Measurements from ENCODE around the gene PDSS2. TPM values are rescaled to one million over a fixed set of nuclear protein-coding genes. Genes with fewer than 3 reads are reported as not detected.
"Not testable (repeated sequence)": the region's sequence is repeated elsewhere in the genome, so short reads cannot be mapped to it uniquely, and the experiment has no call there.

PDSS2 gene
- polyA plus RNA-seq, 1 donor from 2014 or later, result 4.6 TPM

GRCh38 chr6:107434812-107435211 lies 24.6 kb downstream of the PDSS2 start:
- no peak for TF ChIP-seq CTCF (IDR thresholded peaks at IDR 0.05; ENCODE audit: poor library complexity, severe bottlenecking)
- TF ChIP-seq POLR2AphosphoS5 (IDR thresholded peaks at IDR 0.05), result no peak
- no peak for TF ChIP-seq SMC3 (conservative IDR thresholded peaks at IDR 0.05; ENCODE audit: poor library complexity)
- no peak for TF ChIP-seq MXI1 (conservative IDR thresholded peaks at IDR 0.05; ENCODE audit: poor library complexity, severe bottlenecking)
- no peak for TF ChIP-seq TAF1 (IDR thresholded peaks at IDR 0.05; ENCODE audit: low read depth)
- no peak for TF ChIP-seq EP300 (conservative IDR thresholded peaks at IDR 0.05; ENCODE audit: poor library complexity, severe bottlenecking)
- H3K4me3 ChIP-seq (ENCODE audit: low read length), result no peak overlapping the region
- H2AFZ ChIP-seq (ENCODE audit: low read depth, low read length), result no peak overlapping the region
- H3K27ac ChIP-seq (ENCODE audit: low read length), result no peak overlapping the region
- no peaks in the 10 kb centered on the region for H3K79me2 ChIP-seq (replicated peaks; ENCODE audit: insufficient read depth, low read length)
- H3K27me3 ChIP-seq (ENCODE audit: insufficient read depth, low read depth, low read length), result no peaks in the 10 kb centered on the region
- H3K4me2 ChIP-seq (ENCODE audit: low read length), result no peak overlapping the region
- no peaks in the 10 kb centered on the region for H4K20me1 ChIP-seq (ENCODE audit: insufficient read depth)
- H3K9me2 ChIP-seq (ENCODE audit: insufficient read depth, low read length), result no peaks in the 10 kb centered on the region
- H3K9ac ChIP-seq (ENCODE audit: low read length), result no peak overlapping the region
- H3K36me3 ChIP-seq (ENCODE audit: insufficient read depth, low read length), result no peaks in the 10 kb centered on the region
- H3F3A ChIP-seq (ENCODE audit: insufficient read depth, low read length, poor library complexity, severe bottlenecking), result no peaks in the 10 kb centered on the region
- H3K9me3 ChIP-seq (ENCODE audit: low read length), result no peaks in the 10 kb centered on the region

GRCh38 chr6:107425951-107426350 lies 33.4 kb downstream of the PDSS2 start:
- not testable (repeated sequence) for H3K27ac ChIP-seq (ENCODE audit: low read length); H3K79me2 ChIP-seq (replicated peaks; ENCODE audit: insufficient read depth, low read length); H3F3A ChIP-seq (ENCODE audit: insufficient read depth, low read length, poor library complexity, severe bottlenecking); H3K4me2 ChIP-seq (ENCODE audit: low read length); H3K4me3 ChIP-seq (ENCODE audit: low read length); H3K9me3 ChIP-seq (ENCODE audit: low read length); H3K9me2 ChIP-seq (ENCODE audit: insufficient read depth, low read length); H2AFZ ChIP-seq (ENCODE audit: low read depth, low read length); H3K27me3 ChIP-seq (ENCODE audit: insufficient read depth, low read depth, low read length); H3K9ac ChIP-seq (ENCODE audit: low read length); H3K36me3 ChIP-seq (ENCODE audit: insufficient read depth, low read length); H4K20me1 ChIP-seq (ENCODE audit: insufficient read depth)

GRCh38 chr6:107423474-107423990 lies 35.8 kb downstream of the PDSS2 start:
- Histone ChIP-seq H3K9me2 (ENCODE audit: insufficient read depth, low read length) (no peaks in the 10 kb centered on the region), H3K4me3 (ENCODE audit: low read length) (no peak overlapping the region), H3K9me3 (ENCODE audit: low read length) (peaks cover 5% of the 10 kb centered on the region), H3K79me2 (replicated peaks; ENCODE audit: insufficient read depth, low read length) (peaks cover 7% of the 10 kb centered on the region), H3K9ac (ENCODE audit: low read length) (no peak overlapping the region), H3K36me3 (ENCODE audit: insufficient read depth, low read length) (no peaks in the 10 kb centered on the region), H2AFZ (ENCODE audit: low read depth, low read length) (no peak overlapping the region), H3K27ac (ENCODE audit: low read length) (no peak overlapping the region), H3F3A (ENCODE audit: insufficient read depth, low read length, poor library complexity, severe bottlenecking) (no peaks in the 10 kb centered on the region), H4K20me1 (ENCODE audit: insufficient read depth) (no peaks in the 10 kb centered on the region), H3K27me3 (ENCODE audit: insufficient read depth, low read depth, low read length) (no peaks in the 10 kb centered on the region), H3K4me2 (ENCODE audit: low read length) (no peak overlapping the region)
- TF ChIP-seq EZH2 (IDR thresholded peaks at IDR 0.05; ENCODE audit: borderline replicate concordance, insufficient read depth, low read length, poor library complexity, severe bottlenecking) (no peak), POLR2AphosphoS5 (IDR thresholded peaks at IDR 0.05) (no peak), EP300 (conservative IDR thresholded peaks at IDR 0.05; ENCODE audit: poor library complexity, severe bottlenecking) (no peak), MXI1 (conservative IDR thresholded peaks at IDR 0.05; ENCODE audit: poor library complexity, severe bottlenecking) (no peak), TAF1 (IDR thresholded peaks at IDR 0.05; ENCODE audit: low read depth) (no peak), CTCF (IDR thresholded peaks at IDR 0.05; ENCODE audit: poor library complexity, severe bottlenecking) (no peak), RAD21 (conservative IDR thresholded peaks at IDR 0.05) (no peak), REST (IDR thresholded peaks at IDR 0.05; ENCODE audit: borderline replicate concordance) (no peak), SMC3 (conservative IDR thresholded peaks at IDR 0.05; ENCODE audit: poor library complexity) (no peak)
